ENCODE measurements around the gene HIPK1.

DNA sequence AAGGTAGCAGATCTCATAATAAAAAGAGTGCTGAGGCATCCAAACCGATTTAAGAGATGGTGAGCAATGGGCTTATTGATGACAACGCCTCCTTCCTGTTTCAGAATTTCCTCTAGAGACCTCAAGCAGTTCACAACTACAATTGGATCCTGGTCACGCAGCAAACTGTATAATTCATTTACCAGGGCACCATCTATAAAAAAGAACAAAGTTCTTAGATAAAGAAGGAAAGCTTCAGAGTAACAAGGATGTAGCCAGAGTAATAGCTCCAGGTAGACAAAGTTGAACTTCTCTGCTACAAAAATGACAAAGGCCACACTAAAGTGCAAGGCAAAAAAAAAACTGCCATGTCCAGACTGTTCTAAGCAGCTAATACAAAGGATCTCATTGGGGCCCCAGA, 27.9 kb upstream of the HIPK1 start:
- TF ChIP-seq, protein P1, sequence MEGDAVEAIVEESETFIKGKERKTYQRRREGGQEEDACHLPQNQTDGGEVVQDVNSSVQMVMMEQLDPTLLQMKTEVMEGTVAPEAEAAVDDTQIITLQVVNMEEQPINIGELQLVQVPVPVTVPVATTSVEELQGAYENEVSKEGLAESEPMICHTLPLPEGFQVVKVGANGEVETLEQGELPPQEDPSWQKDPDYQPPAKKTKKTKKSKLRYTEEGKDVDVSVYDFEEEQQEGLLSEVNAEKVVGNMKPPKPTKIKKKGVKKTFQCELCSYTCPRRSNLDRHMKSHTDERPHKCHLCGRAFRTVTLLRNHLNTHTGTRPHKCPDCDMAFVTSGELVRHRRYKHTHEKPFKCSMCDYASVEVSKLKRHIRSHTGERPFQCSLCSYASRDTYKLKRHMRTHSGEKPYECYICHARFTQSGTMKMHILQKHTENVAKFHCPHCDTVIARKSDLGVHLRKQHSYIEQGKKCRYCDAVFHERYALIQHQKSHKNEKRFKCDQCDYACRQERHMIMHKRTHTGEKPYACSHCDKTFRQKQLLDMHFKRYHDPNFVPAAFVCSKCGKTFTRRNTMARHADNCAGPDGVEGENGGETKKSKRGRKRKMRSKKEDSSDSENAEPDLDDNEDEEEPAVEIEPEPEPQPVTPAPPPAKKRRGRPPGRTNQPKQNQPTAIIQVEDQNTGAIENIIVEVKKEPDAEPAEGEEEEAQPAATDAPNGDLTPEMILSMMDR (IDR thresholded peaks at IDR 0.05), result no peak
- no peak for TF ChIP-seq POLR2A (IDR thresholded peaks at IDR 0.05)
